T-helper 2 cell treated with Interferon-gamma antibody and Interleukin-4, amounts not matched to agents 5 μg/mL and 100 μg/mL, for 36 hours (primary cell): ENCODE measurements around the gene TM9SF2.

Source experiments
- DNase-seq: peaks from one replicate; pipeline ENCODE4 v3.0.0; 2021; ENCODE audit warnings: low spot score
- H3K27ac Mint-ChIP-seq: one replicate; pipeline ENCODE4 v1.8.0; 2021; ENCODE audit warnings: mild to moderate bottlenecking, mixed read lengths
- H3K27me3 Mint-ChIP-seq: one replicate; pipeline ENCODE4 v1.8.0; 2021; ENCODE audit warnings: low read depth, mixed read lengths
- H3K36me3 Mint-ChIP-seq: one replicate; pipeline ENCODE4 v1.8.0; 2021; ENCODE audit warnings: low read depth, mixed read lengths
- H3K4me1 Mint-ChIP-seq: one replicate; pipeline ENCODE4 v1.8.0; 2021; ENCODE audit warnings: low read depth, mixed read lengths
- H3K4me3 Mint-ChIP-seq: one replicate; pipeline ENCODE4 v1.8.0; 2022; ENCODE audit warnings: mild to moderate bottlenecking, moderate library complexity, mixed read lengths
- H3K9me3 Mint-ChIP-seq: one replicate; pipeline ENCODE4 v1.8.0; 2021; ENCODE audit warnings: mixed read lengths

TM9SF2 gene

DNA sequence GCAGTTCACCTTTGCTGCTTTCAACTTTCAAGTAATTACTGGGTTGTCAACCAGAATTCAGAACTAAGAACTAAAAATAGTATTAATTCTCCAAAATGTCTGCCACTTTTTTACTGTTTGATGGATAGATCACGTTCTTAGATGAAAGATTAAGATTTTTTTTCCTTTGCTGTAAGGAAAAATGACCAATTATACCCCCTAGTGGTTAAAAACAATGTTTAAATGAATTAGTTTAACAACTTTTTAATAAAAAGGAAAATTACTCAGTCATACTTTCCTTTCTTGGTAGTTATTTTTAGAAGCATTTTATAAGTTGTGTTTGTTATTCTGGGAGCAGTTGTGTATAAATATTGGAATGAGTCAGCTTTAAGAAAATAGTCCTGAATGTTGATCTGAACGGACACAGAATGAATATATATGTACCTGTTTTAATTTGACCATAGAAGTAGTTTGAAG is 4.6 kb downstream of the TM9SF2 start:
- no peak for DNase-seq
- Mint-ChIP-seq H3K27ac (no peak overlapping the region), H3K27me3 (no peaks in the 10 kb centered on the region), H3K9me3 (peaks cover 21% of the 10 kb centered on the region), H3K36me3 (peaks cover 49% of the 10 kb centered on the region), H3K4me1 (peaks cover 48% of the 10 kb centered on the region), H3K4me3 (peak overlapping the region; percentile 8)

DNA sequence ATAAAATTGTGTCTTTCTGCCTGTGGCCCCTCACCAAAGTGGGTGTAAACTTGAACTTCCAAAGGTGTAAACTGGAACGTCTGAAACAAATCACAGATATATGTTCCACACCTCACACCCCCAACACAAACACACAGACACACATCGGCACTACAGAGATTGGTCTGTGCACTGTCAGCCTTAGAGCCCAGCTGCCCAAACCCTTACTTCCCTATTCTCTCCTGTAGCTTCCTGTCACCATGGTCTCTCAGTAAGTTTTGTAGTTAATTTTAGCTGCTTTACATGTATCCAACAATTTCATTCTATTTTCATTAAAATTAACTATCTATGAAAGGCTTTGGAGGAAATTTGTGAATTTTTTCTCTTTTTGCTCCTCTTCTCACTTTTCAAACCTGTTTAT is 5.4 kb downstream of the TM9SF2 start:
- H3K4me1 Mint-ChIP-seq: peaks cover 54% of the 10 kb centered on the region
- H3K4me3 Mint-ChIP-seq: no peak overlapping the region
- peak overlapping the region; percentile 19 for H3K27ac Mint-ChIP-seq
- H3K27me3 Mint-ChIP-seq: no peaks in the 10 kb centered on the region
- peaks cover 51% of the 10 kb centered on the region for H3K36me3 Mint-ChIP-seq
- peaks cover 21% of the 10 kb centered on the region for H3K9me3 Mint-ChIP-seq
- no peak for DNase-seq

DNA sequence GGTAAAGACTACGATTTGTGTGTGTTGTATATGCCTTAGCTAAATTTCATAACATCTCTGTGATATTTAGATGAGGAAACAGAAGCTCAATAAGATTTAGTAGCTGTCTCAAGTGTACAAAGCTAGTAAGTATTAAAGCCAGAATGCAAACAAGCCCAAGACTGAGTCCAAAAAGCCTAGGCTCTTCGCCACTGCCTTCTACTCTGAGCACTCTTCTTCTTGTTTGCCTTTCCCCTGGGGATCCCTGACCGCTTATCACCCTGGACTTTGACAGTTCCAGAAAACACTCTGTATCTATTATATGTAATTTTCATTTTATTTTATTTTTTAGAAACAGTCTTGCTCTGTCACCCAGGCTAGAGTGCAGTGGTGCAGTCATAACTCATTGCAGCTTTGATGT is 5.8 kb downstream of the TM9SF2 start:
- Mint-ChIP-seq H3K4me1 (peaks cover 54% of the 10 kb centered on the region), H3K27ac (peak overlapping the region; percentile 19), H3K4me3 (no peak overlapping the region), H3K36me3 (peaks cover 48% of the 10 kb centered on the region), H3K9me3 (peaks cover 21% of the 10 kb centered on the region), H3K27me3 (no peaks in the 10 kb centered on the region)
- no peak for DNase-seq

DNA sequence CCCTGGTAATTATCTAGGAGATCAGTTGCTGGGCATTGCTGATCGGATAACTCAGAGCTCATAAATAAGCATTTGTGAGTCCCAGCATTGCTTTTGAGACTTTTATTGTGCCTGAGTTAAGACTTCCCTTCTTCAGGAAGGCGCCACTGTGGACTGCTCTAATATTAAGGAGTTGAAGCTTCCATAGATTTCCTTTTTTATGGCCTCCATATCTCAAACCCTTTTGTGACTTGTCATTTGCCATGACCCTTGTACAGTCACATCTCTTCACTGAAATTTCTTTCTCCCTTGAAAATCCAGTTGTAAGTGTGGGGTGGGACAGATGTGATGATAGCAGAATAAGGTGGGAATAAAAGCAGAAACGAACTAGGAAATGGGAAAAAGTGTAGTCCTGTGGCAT is 6.3 kb downstream of the TM9SF2 start:
- peaks cover 21% of the 10 kb centered on the region for H3K9me3 Mint-ChIP-seq
- H3K4me3 Mint-ChIP-seq: no peak overlapping the region
- no peaks in the 10 kb centered on the region for H3K27me3 Mint-ChIP-seq
- no peak overlapping the region for H3K27ac Mint-ChIP-seq
- peaks cover 45% of the 10 kb centered on the region for H3K36me3 Mint-ChIP-seq
- DNase-seq: no peak
- H3K4me1 Mint-ChIP-seq: peaks cover 53% of the 10 kb centered on the region

DNA sequence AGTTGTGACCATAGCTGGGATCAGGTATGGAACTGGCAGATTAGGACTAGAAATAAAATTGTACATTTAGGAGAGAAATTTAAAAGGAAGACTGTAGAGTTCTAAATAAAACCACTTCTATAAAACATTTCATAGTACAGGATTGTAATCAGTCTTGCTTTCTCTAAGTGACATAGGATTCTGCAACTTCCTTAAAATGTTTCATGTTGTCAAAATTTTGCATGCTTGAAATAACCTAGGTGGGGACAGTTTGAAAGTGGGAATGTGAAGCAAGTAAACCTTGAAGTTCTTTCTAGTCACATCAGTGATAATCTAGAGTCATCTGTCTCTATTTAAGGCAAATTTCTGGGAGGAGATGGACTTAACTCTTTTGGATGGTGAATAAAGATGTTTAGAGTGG is 6.7 kb downstream of the TM9SF2 start:
- Mint-ChIP-seq H3K36me3 (peaks cover 45% of the 10 kb centered on the region), H3K27ac (no peak overlapping the region), H3K4me1 (peaks cover 54% of the 10 kb centered on the region), H3K4me3 (no peak overlapping the region), H3K9me3 (peaks cover 21% of the 10 kb centered on the region), H3K27me3 (no peaks in the 10 kb centered on the region)
- DNase-seq: no peak

DNA sequence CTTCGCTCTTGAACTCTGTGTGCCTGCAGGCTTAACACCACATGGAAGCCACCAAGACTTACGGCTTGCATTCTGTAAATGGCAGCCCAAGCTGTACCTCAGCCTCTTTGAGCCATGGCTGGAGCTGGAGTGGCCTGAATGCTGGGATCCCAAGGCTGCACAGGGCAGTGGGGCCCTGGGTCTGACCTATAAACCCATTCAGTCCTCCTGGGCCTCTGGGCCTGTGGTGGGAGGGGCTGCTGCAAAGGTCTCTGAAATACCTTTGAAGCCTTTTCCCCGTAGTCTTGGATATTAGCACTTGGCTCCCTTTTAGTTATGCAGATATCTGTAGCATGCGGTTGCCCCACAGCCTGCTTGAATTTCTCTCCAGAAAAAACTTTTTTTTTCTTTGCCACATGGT is 8.2 kb downstream of the TM9SF2 start:
- Mint-ChIP-seq H3K9me3 (peaks cover 21% of the 10 kb centered on the region), H3K36me3 (peaks cover 41% of the 10 kb centered on the region), H3K4me3 (no peak overlapping the region), H3K27ac (no peak overlapping the region), H3K27me3 (no peaks in the 10 kb centered on the region), H3K4me1 (peaks cover 44% of the 10 kb centered on the region)
- DNase-seq: no peak

DNA sequence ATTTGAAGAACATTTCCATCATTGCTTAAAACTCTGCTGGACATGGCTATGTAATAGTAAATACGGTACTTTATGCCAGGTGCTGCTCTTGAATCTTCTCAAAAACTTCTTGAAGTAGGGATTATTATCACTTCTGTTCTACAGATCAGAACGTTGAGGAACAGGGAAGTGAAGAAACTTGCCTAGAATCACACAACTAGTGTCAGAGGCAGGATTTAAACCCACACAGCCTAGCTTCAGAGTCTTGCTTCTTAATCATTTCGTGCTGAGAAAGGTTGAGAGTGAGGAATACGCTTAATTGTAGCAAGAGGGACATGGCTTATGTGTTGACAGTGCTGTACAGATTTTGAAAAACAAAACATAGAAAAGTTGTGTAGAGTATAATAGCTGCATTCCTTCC is 13.5 kb downstream of the TM9SF2 start:
- Mint-ChIP-seq H3K4me1 (peaks cover 27% of the 10 kb centered on the region), H3K4me3 (no peak overlapping the region), H3K36me3 (peaks cover 26% of the 10 kb centered on the region), H3K27me3 (no peaks in the 10 kb centered on the region), H3K27ac (no peak overlapping the region), H3K9me3 (peaks cover 4% of the 10 kb centered on the region)
- DNase-seq: no peak

DNA sequence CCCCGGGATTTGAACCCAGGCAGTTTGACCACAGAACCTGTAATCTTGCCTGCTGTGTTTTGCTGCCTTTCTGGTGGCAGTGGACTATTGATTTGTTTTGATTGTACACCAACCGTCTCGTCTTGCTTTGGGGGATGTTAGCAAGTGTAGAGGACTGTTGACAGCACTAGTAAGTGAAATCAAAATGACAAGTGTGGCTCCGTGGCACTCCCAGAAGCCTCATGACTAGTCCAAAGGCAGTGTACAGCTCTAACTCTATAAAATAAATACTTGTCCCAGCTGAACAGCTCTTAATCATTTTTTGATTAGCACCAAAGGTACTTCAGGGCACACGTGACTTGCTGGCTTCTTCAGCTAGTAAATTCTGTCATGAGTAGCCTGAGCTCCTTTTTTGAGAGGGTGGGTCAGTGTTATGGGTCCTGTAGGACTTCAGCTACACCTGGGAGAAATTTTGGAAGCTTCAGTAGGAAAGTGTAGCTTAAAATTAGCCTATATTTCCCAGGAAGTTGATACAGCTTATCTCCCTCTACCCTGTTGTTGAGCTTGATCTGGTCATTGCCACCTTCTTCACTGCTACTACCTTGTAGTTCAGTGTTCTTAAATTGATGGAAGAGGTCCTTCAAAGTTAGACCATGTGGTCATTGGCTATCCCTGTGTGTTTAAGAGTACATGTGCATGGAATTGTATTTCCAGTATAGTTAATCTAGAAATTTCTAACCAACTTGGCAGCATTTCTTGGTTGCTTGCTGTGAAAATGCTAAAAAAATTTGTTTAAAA is 15.1 kb downstream of the TM9SF2 start:
- Mint-ChIP-seq H3K4me3 (no peak overlapping the region), H3K27me3 (no peaks in the 10 kb centered on the region), H3K27ac (no peak overlapping the region), H3K9me3 (no peaks in the 10 kb centered on the region), H3K4me1 (peaks cover 14% of the 10 kb centered on the region), H3K36me3 (peaks cover 17% of the 10 kb centered on the region)
- DNase-seq: no peak

DNA sequence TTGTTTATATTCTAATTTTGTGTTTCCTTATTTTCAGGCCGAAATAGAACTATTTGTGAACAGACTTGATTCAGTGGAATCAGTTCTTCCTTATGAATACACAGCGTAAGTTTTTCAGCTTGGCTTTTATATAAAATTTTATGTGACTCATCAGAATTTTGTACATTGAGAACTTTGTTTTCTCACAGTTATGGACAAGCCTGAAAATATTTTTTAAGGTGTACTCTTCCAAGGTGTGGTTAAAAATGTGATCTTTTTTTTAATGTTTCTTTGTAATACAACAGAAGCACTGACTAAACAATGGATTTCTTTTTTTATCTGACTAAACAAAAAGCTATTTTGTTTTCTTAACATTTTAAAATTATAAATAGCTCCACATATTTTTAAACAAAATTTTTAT is 16.3 kb downstream of the TM9SF2 start:
- H3K27ac Mint-ChIP-seq: no peak overlapping the region
- no peak overlapping the region for H3K4me3 Mint-ChIP-seq
- no peak for DNase-seq
- H3K4me1 Mint-ChIP-seq: peaks cover 7% of the 10 kb centered on the region
- H3K36me3 Mint-ChIP-seq: peaks cover 24% of the 10 kb centered on the region
- H3K27me3 Mint-ChIP-seq: no peaks in the 10 kb centered on the region
- H3K9me3 Mint-ChIP-seq: no peaks in the 10 kb centered on the region

DNA sequence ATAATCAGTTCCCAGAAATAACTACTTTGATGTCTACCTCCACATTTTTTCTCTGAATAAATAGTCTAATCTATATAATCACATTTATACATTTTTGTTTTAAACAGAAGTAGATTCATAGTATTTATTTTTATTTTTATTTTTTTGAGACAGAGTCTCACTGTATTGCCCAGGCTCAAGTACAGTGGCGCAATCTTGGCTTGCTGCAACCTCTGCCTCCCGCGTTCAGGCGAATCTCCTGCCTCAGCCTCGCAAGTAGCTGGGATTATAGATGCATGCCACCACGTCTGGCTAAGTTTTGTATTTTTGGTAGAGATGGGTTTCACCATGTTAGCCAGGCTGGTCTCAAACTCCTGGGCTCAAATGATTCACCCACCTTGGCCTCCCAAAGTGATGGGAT is 16.7 kb downstream of the TM9SF2 start:
- no peak for DNase-seq
- Mint-ChIP-seq H3K27me3 (no peaks in the 10 kb centered on the region), H3K4me3 (no peak overlapping the region), H3K27ac (no peak overlapping the region), H3K36me3 (peaks cover 25% of the 10 kb centered on the region), H3K4me1 (peaks cover 4% of the 10 kb centered on the region), H3K9me3 (no peaks in the 10 kb centered on the region)

DNA sequence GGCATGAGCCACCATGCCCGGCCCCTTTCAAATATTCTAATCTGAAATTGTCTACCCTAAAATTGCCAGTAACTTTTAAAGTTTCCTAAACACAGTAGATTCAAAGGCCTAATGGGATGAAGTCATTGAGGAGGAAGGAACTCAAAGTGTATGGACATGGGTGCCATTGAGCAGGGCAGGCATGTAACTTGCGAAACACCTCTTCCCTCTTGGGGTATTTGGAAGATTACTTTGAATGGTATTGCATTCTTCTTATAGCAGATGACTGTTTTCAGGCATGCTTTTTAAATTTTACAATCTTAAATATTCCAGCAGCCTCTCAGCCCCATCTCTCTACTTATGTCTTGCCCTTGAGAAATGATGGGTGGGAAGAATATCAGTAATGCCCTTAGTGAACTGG is 21.0 kb downstream of the TM9SF2 start:
- Mint-ChIP-seq H3K27ac (no peak overlapping the region), H3K9me3 (peaks cover 10% of the 10 kb centered on the region), H3K4me3 (no peak overlapping the region), H3K4me1 (peaks cover 22% of the 10 kb centered on the region), H3K27me3 (no peaks in the 10 kb centered on the region), H3K36me3 (peaks cover 60% of the 10 kb centered on the region)
- no peak for DNase-seq

DNA sequence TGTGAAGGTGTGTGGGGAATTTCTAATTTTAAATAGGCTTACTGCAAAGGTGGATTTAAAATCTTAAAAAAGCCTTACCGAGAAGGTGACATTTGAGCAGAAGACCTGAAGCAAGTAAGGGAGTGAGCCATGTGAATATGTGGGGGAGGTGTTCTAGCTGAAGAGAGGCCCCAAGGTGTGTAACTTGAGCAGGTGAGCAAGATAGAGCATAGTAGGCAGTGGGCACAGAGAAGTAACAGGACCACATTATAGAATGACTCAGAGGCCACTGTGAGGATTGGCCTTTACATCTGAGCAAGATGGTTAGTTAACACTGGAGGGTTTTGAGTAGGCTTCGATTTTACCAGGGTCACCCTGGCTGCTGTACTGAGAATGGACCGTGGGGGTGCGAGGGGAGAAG is 22.6 kb downstream of the TM9SF2 start:
- no peak overlapping the region for H3K27ac Mint-ChIP-seq

DNA sequence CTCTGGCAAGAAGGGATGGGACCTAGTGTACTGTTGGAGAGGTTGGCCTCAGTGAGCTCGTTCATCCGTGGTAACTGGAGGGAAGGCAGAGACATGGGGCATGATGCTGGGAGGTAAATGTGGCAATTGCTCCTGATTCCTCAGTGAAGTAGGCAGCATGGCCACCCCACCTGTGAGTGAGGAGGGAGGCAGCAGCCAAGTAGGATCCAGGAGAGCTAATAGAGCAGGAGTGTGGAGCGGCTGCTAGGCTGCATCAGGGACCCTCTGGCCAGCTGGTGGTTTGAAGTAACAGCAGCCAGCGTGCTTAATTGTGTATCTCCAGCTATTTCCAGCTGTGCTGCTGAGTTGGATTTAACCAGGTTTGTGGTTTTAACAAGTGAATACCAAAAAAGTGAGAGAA is 24.7 kb downstream of the TM9SF2 start:
- H3K27ac Mint-ChIP-seq: peak overlapping the region; percentile 77
- H3K4me1 Mint-ChIP-seq: peaks cover 27% of the 10 kb centered on the region
- peaks cover 62% of the 10 kb centered on the region for H3K36me3 Mint-ChIP-seq
- no peak overlapping the region for H3K4me3 Mint-ChIP-seq
- no peaks in the 10 kb centered on the region for H3K27me3 Mint-ChIP-seq
- H3K9me3 Mint-ChIP-seq: peaks cover 10% of the 10 kb centered on the region
- no peak for DNase-seq

More for the DNA sequence above, 22.6 kb downstream of the TM9SF2 start:
- Mint-ChIP-seq H3K4me1 (peaks cover 27% of the 10 kb centered on the region), H3K36me3 (peaks cover 62% of the 10 kb centered on the region), H3K27me3 (no peaks in the 10 kb centered on the region), H3K4me3 (no peak overlapping the region), H3K9me3 (peaks cover 10% of the 10 kb centered on the region)
- no peak for DNase-seq

DNA sequence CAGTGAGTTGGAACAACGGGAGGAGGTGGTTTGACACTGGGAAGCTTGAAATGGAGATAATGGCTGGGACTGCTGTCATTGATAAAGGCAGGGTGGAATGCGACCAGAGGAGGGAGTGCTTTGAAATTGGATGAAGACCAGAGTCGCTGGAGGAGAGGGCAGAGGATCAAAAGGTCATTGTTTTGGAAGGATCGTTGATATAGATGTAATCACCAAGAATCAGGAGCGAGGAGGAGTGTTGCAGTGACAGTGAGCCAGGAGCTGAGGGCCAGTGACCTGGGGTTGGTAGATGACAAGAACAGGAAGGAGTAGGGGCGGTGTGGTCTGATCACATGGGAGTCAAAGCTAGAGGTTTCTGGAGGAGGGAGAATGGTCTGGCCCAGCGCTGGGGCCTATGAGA is 25.3 kb downstream of the TM9SF2 start:
- DNase-seq: no peak
- Mint-ChIP-seq H3K4me3 (peak overlapping the region; percentile 2), H3K27me3 (no peaks in the 10 kb centered on the region), H3K27ac (peak overlapping the region; percentile 70), H3K4me1 (peaks cover 27% of the 10 kb centered on the region), H3K9me3 (peaks cover 10% of the 10 kb centered on the region), H3K36me3 (peaks cover 62% of the 10 kb centered on the region)

DNA sequence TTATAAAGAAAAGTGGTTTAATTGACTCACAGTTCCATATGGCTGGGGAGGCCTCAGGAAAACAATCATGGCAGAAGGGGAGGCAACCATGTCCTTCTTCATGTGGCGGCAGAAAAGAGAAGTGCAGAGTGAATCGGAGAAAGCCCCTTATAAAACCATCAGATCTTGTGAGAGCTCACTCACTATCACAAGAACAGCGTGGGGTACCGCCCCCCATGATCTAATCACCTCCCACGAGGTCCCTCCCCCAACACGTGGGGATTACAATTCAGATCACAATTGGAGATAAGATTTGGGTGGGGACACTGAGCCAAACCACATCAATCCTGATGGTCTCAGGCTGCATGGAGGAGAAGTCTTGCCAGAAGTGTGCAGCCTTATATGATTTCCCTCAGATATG is 26.0 kb downstream of the TM9SF2 start:
- peaks cover 60% of the 10 kb centered on the region for H3K36me3 Mint-ChIP-seq
- H3K27me3 Mint-ChIP-seq: no peaks in the 10 kb centered on the region
- peaks cover 10% of the 10 kb centered on the region for H3K9me3 Mint-ChIP-seq
- DNase-seq: no peak
- peak overlapping the region; percentile 70 for H3K27ac Mint-ChIP-seq
- no peak overlapping the region for H3K4me3 Mint-ChIP-seq
- peaks cover 27% of the 10 kb centered on the region for H3K4me1 Mint-ChIP-seq
